Testis (tissue), 3 donors: Measurements from ENCODE around the gene DVL1. TPM values are rescaled to one million over a fixed set of nuclear protein-coding genes. Genes with fewer than 3 reads are reported as not detected.

ENCODE experiments used
- DNase-seq: peaks from one replicate; pipeline ENCODE4 v3.0.0-alpha.2; 2019
- H3K27ac ChIP-seq, 2 donors: fragments of 200-600 bp; sonication (generic); one replicate each; pipeline ENCODE4 v1.5.1; 2019
- H3K27me3 ChIP-seq: fragments of 200-600 bp; sonication (generic); one replicate; pipeline ENCODE4 v1.5.1; 2019
- H3K36me3 ChIP-seq: fragments of 200-600 bp; sonication (generic); one replicate; pipeline ENCODE4 v1.5.1; 2017; ENCODE audit warnings: low read depth; ENCODE audit errors: missing control alignments
- H3K4me1 ChIP-seq: fragments of 200-600 bp; sonication (generic); one replicate; pipeline ENCODE4 v1.5.1; 2019
- H3K4me3 ChIP-seq, 2 donors: fragments of 200-600 bp; sonication (generic); one replicate each; pipeline ENCODE4 v1.5.1; 2017 to 2019
- H3K9me3 ChIP-seq: fragments of 200-600 bp; sonication (generic); one replicate; pipeline ENCODE4 v1.5.1; 2017
- POLR2A ChIP-seq: fragments of 450-650 bp; IDR thresholded peaks from one replicate; pipeline ENCODE4 v1.6.1; 2017; ENCODE audit warnings: antibody characterized with exemption, mild to moderate bottlenecking, moderate library complexity
- WGBS, 2 donors: methylation state at CpG; one replicate each; pipeline ENCODE4 v1.1.5; 2018; 5-methylcytosine and 5-hydroxymethylcytosine counted together
- intact Hi-C: fragments of 100-400 bp; cut with DNase I; formaldehyde crosslinking; loops from one replicate; pipeline ENCODE4 v1.15.1; 2023; ENCODE audit warnings: low total_unique reads
- polyA plus RNA-seq: library from polyadenylated mRNA; stranded (reverse); fragments of 350-450 nt; fragmentation: Illumina TruSeq; extraction: RNeasy Lipid Tissue Mini Kit (QIAGEN cat#74804); gene quantifications from one replicate; pipeline ENCODE4 v1.2.3, GENCODE V29; 2014; ENCODE audit warnings: low read depth, low replicate concordance; ENCODE audit not compliant: insufficient read depth
- total RNA-seq, 2 donors: library from RNA; depleted of rRNA; stranded (reverse); fragments of >200 nt; gene quantifications; one replicate each; pipeline ENCODE4 v1.2.3, GENCODE V29; 2016
- TF ChIP-seq, protein P1 (sequence below), 3 experiments: fragments of 450-650 bp in 2 of 3; fragments of 200-600 bp in 1 of 3; sonication (generic) in 1 of 3; IDR thresholded peaks; one replicate each; pipeline ENCODE4 v1.5.1; 2016 to 2019; ENCODE audit warnings: antibody characterized with exemption in 3 of 3, mild to moderate bottlenecking in 2 of 3, moderate library complexity in 1 of 3

Gene DVL1
- total and polyA plus RNA-seq, 3 donors from 2014 or later, result 65.8 to 183 (median 169) TPM

DNA sequence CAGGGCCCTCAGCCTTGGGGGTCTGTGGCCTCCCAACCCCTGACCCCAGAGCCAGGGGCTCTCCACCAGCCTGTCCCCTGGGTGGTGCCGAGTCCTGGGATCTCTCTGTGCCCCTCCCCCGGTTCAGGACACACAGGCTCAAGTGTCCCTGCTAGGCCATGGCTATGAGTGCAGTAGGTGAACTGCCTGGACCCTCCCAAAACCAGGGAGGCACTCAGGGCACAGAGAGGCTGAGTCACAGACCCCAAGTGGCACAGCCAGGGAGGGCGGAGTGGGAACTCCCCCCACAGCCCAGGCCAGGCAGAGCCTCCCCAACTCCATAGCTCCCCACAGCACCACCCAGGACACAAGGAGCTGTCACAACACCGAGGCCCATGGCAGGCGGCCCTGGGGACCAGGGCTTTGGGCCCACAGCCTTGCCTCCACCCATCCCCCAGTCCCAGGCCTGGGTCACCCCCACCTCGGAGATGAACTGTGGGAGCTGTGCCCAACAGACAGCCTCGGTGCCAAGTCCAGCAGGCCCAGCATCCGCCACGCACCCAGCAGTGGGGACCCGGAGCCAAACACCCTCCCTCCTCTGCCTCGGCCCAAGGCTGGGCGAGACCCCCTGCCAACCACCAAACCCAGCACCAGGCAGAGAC is 3.2 kb downstream of the DVL1 start:
- H3K36me3 ChIP-seq, result no peaks in the 10 kb centered on the region
- no peak overlapping the region for H3K27ac ChIP-seq
- H3K9me3 ChIP-seq, result no peaks in the 10 kb centered on the region
- no peak overlapping the region for H3K4me3 ChIP-seq
- intact Hi-C loops, result no loop called here
- no peak for TF ChIP-seq POLR2A
- TF ChIP-seq, protein P1, sequence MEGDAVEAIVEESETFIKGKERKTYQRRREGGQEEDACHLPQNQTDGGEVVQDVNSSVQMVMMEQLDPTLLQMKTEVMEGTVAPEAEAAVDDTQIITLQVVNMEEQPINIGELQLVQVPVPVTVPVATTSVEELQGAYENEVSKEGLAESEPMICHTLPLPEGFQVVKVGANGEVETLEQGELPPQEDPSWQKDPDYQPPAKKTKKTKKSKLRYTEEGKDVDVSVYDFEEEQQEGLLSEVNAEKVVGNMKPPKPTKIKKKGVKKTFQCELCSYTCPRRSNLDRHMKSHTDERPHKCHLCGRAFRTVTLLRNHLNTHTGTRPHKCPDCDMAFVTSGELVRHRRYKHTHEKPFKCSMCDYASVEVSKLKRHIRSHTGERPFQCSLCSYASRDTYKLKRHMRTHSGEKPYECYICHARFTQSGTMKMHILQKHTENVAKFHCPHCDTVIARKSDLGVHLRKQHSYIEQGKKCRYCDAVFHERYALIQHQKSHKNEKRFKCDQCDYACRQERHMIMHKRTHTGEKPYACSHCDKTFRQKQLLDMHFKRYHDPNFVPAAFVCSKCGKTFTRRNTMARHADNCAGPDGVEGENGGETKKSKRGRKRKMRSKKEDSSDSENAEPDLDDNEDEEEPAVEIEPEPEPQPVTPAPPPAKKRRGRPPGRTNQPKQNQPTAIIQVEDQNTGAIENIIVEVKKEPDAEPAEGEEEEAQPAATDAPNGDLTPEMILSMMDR (IDR thresholded peaks at IDR 0.05), result no peak
- H3K4me1 ChIP-seq, result peaks cover 33% of the 10 kb centered on the region
- H3K27me3 ChIP-seq, result no peaks in the 10 kb centered on the region
- 55 to 57% methylated on average over 6 to 11 of the region's 12 CpGs for WGBS, 2 donors
- DNase-seq, result no peak

DNA sequence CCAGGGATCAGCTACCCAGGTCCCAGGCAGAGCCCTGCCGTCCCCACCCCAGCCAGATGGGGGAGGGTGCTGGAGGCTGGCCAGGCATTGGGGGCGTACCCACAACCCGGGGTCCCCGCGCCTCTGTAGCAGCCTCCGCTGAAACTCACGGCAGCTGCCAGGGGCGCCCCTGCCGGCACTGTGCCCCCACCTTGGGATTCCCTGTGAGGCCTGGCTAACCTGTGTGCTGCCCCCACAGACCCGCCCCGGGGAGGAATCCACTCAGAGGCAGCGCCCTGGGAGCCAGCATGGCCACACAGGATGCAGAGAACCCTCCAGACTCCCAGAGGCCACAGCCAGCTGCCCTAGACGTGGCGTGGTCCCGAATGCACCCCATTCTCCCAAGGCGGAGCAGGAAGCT is 3.8 kb downstream of the DVL1 start:
- no peak for TF ChIP-seq POLR2A
- 38 to 86% methylated on average over 7 to 13 of the region's 16 CpGs for WGBS, 2 donors
- Histone ChIP-seq H3K36me3 (no peaks in the 10 kb centered on the region), H3K27ac (no peak overlapping the region), H3K27me3 (no peaks in the 10 kb centered on the region), H3K9me3 (no peaks in the 10 kb centered on the region), H3K4me1 (peaks cover 33% of the 10 kb centered on the region), H3K4me3 (no peak overlapping the region)
- intact Hi-C loops, result no loop called here
- DNase-seq, result no peak

DNA sequence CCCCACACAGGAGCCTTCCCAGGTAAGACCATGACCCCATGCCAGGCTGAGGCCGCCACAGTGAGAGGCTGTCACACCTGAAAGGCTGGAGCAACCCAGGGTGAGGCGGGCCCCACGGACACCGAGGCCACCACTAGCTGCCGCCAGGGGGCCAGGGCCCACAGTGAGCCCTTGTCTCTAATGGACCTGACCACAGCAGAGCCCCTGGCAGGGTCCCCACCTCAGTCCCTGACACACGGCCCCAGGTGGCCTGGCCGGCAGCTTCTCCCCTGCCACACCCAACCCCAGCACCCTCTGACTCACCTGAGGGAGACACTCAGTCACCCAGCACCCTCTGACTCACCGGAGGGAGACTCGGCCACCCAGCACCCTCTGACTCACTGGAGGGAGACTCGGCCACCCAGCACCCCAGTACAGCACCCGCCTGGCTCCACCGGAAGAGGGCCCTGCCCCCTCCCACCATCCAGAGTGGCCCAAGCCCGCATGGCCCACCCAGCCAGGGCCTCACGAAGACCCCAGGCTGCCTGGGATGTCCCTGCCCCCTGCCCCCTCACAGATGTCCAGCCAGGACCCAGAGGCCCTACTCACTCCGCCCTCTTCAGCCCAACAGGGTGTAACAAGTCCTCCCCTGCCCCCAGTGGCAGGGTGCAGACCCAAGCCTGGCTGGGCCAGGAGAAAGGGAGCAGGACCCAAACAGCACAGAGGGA is 4.4 kb downstream of the DVL1 start:
- Histone ChIP-seq H3K36me3 (no peaks in the 10 kb centered on the region), H3K27ac (no peak overlapping the region)
- TF ChIP-seq POLR2A, result no peak
- TF ChIP-seq, protein P1 (IDR thresholded peaks at IDR 0.05), result no peak

DNA sequence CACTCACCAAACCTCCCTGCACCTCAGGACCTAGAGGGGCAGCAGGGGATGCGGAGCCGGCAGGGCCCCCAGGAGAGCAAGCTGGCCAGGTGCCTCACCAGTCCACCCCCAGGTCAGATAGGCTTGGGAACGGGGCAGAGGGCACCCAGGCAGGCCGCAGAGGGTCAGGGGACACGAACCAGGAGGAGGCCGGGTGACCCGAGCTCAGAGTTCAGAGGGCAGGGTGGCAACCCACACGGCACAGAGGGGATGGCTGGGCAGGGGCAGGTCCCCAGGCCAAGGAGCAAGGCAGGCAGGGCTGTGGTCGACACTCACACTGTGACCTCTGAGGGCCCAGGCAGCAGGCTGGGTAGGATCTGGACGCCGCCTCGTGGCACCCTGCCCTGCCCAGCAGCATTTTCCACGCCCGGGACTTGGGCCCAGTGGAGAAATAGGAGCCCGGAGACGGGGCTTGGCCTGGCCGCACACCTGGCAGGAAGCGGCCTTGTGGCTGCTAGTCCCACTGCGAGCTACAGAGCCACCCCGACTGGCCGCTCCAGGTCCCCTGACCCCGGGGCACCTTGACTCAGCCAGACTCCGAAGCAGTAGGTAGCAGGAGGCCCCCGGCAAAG is 5.3 kb downstream of the DVL1 start:
- H3K27ac ChIP-seq, result no peak overlapping the region
- no peak for DNase-seq
- H3K36me3 ChIP-seq, result no peaks in the 10 kb centered on the region
- TF ChIP-seq POLR2A, result no peak
- TF ChIP-seq, protein P1 (IDR thresholded peaks at IDR 0.05), result no peak
- H3K9me3 ChIP-seq, result no peaks in the 10 kb centered on the region
- intact Hi-C loops, result no loop called here
- H3K4me1 ChIP-seq, result peaks cover 33% of the 10 kb centered on the region
- H3K27me3 ChIP-seq, result no peaks in the 10 kb centered on the region
- 89 to 100% methylated on average over 1 to 24 of the region's 24 CpGs for WGBS, 2 donors
- no peak overlapping the region for H3K4me3 ChIP-seq

More for the DNA sequence above, 4.4 kb downstream of the DVL1 start:
- intact Hi-C loops, result no loop called here
- Histone ChIP-seq H3K27me3 (no peaks in the 10 kb centered on the region), H3K4me3 (no peak overlapping the region), H3K4me1 (peaks cover 33% of the 10 kb centered on the region), H3K9me3 (no peaks in the 10 kb centered on the region)
- no peak for DNase-seq
- WGBS, 2 donors, result 76% methylated on average over 15 of the region's 15 CpGs; no CpG with 5 or more reads in 1 of the 2 donors

DNA sequence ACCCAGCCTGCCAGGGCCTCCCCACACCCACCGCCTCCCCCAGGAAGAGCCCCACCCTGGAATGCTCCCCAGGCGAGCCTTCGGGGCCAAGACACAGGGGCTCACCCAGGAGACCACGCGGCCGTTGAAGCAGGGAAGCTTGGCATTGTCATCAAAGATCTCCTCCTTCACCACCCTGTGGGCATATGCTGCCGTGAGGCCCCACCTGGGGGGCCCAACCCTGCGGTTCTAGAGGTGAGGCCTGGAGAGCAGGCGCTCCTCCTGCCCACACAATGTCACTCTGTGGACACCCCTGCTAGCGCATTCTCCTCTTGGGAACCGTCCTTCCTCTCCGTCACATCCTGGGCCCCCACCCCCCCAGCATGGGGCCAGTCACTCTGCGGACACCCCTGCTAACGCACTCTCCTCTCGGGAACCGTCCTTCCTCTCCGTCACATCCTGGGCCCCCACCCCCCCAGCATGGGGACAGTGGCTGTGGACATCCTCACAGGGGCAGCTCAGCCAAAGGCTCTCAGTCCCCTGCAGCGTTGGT is 6.6 kb downstream of the DVL1 start:
- Histone ChIP-seq H3K27ac (no peak overlapping the region), H3K36me3 (no peaks in the 10 kb centered on the region), H3K4me3 (no peak overlapping the region), H3K9me3 (no peaks in the 10 kb centered on the region), H3K4me1 (peaks cover 29% of the 10 kb centered on the region), H3K27me3 (no peaks in the 10 kb centered on the region)
- intact Hi-C loops, result no loop called here
- no peak for TF ChIP-seq POLR2A
- TF ChIP-seq, protein P1 (IDR thresholded peaks at IDR 0.05), result no peak
- WGBS, 2 donors, result 85 to 89% methylated on average over 6 to 18 of the region's 18 CpGs
- DNase-seq, result no peak
